ENCODE measurements around the gene CCDC197. TPM values are rescaled to one million over a fixed set of nuclear protein-coding genes. Genes with fewer than 3 reads are reported as not detected.

CCDC197 gene
- total and polyA plus RNA-seq, 2 donors (not counting 1 experiment from before 2014, with no cell fraction given): not detected

GRCh38 chr14:94022532-94023411 lies 25.7 kb downstream of the CCDC197 start:
- Histone ChIP-seq H3K9me3 (ENCODE audit: control extremely low read depth in 1 of 3, control insufficient read depth in 2 of 3, insufficient read depth in 1 of 3, low read length in 2 of 3) (no peaks in the 10 kb centered on the region), H3K4me1 (ENCODE audit: control insufficient read depth in 2 of 2, insufficient read depth in 2 of 2, low read length in 2 of 2) (peaks cover 9% of the 10 kb centered on the region in 2 donors), H3K9ac (ENCODE audit: low read length) (no peak overlapping the region), H4K20me1 (ENCODE audit: control insufficient read depth, insufficient read depth, low read length, poor library complexity, severe bottlenecking) (no peaks in the 10 kb centered on the region), H3K4me3 (ENCODE audit: control extremely low read depth in 1 of 5, extremely low read depth in 1 of 5, insufficient read depth in 1 of 5, low read depth in 2 of 5, low read length in 4 of 5) (no peak overlapping the region), H3K27ac (ENCODE audit: low read length in 2 of 2) (no peak overlapping the region), H3K79me2 (ENCODE audit: control insufficient read depth, insufficient read depth, low read length) (no peaks in the 10 kb centered on the region), H3K27me3 (replicated peaks in 1 of 4; ENCODE audit: control extremely low read depth in 1 of 4, control insufficient read depth in 3 of 4, insufficient read depth in 4 of 4, low read length in 3 of 4) (peaks cover 0 to 25% (median 9%) of the 10 kb centered on the region in 4 experiments), H3K4me2 (replicated peaks; ENCODE audit: low read depth, low read length, poor library complexity, severe bottlenecking) (no peak overlapping the region), H2AFZ (ENCODE audit: insufficient read depth, low read depth, low read length, poor library complexity, severe bottlenecking) (no peak overlapping the region), H3K36me3 (replicated peaks in 1 of 2; ENCODE audit: control extremely low read depth in 1 of 2, control insufficient read depth in 1 of 2, extremely low read depth in 1 of 2, insufficient read depth in 2 of 2, low read length in 1 of 2) (no peaks in the 10 kb centered on the region)
- H3K27me3 Mint-ChIP-seq: peaks cover 37% of the 10 kb centered on the region
- WGBS (ENCODE audit: insufficient coverage): 79% methylated on average over 7 of the region's 10 CpGs
- ChIA-PET POLR2A (no interaction called here), CTCF (interaction anchor here (1.3 to 2.7 kb wide), 3 partner anchors 13 to 25 kb away, joined by 3 to 11 read pairs (median 7); no protein-coding TSS in a partner anchor)
- TF ChIP-seq CTCF (IDR thresholded peaks at IDR 0.05): no peak
- TF ChIP-seq EZH2 (IDR thresholded peaks at IDR 0.05; ENCODE audit: borderline replicate concordance, insufficient read depth, low read depth, low read length, poor library complexity, severe bottlenecking): no peak
- intact Hi-C loops (cut with micrococcal nuclease): no loop called here
- H3K27ac Mint-ChIP-seq: no peak overlapping the region
- DNase-seq (no peak), ATAC-seq (ENCODE audit: low read depth) (no peak)
- H3K4me3 Mint-ChIP-seq: no peak overlapping the region
- no peaks in the 10 kb centered on the region for H3K9me3 Mint-ChIP-seq (ENCODE audit: insufficient read depth)
- peaks cover 8% of the 10 kb centered on the region for H3K4me1 Mint-ChIP-seq

- H3K4me1 Mint-ChIP-seq: peaks cover 8% of the 10 kb centered on the region
- Histone ChIP-seq H4K20me1 (ENCODE audit: control insufficient read depth, insufficient read depth, low read length, poor library complexity, severe bottlenecking) (no peaks in the 10 kb centered on the region), H3K4me1 (ENCODE audit: control insufficient read depth in 2 of 2, insufficient read depth in 2 of 2, low read length in 2 of 2) (peaks cover 9% of the 10 kb centered on the region in 2 donors), H3K4me3 (ENCODE audit: control extremely low read depth in 1 of 5, extremely low read depth in 1 of 5, insufficient read depth in 1 of 5, low read depth in 2 of 5, low read length in 4 of 5) (no peak overlapping the region), H3K9ac (ENCODE audit: low read length) (no peak overlapping the region), H3K9me3 (ENCODE audit: control extremely low read depth in 1 of 3, control insufficient read depth in 2 of 3, insufficient read depth in 1 of 3, low read length in 2 of 3) (no peaks in the 10 kb centered on the region), H3K4me2 (replicated peaks; ENCODE audit: low read depth, low read length, poor library complexity, severe bottlenecking) (no peak overlapping the region), H3K79me2 (ENCODE audit: control insufficient read depth, insufficient read depth, low read length) (no peaks in the 10 kb centered on the region), H3K27me3 (replicated peaks in 1 of 4; ENCODE audit: control extremely low read depth in 1 of 4, control insufficient read depth in 3 of 4, insufficient read depth in 4 of 4, low read length in 3 of 4) (peaks cover 0 to 25% (median 9%) of the 10 kb centered on the region in 4 experiments), H3K27ac (ENCODE audit: low read length in 2 of 2) (no peak overlapping the region), H2AFZ (ENCODE audit: insufficient read depth, low read depth, low read length, poor library complexity, severe bottlenecking) (no peak overlapping the region), H3K36me3 (replicated peaks in 1 of 2; ENCODE audit: control extremely low read depth in 1 of 2, control insufficient read depth in 1 of 2, extremely low read depth in 1 of 2, insufficient read depth in 2 of 2, low read length in 1 of 2) (no peaks in the 10 kb centered on the region)
- no CpG with 5 or more reads among the region's 2 CpGs for WGBS (ENCODE audit: insufficient coverage)
- intact Hi-C loops (cut with micrococcal nuclease): no loop called here
- no peaks in the 10 kb centered on the region for H3K9me3 Mint-ChIP-seq (ENCODE audit: insufficient read depth)
- ChIA-PET CTCF (interaction anchor here (1.7 to 2.7 kb wide), 2 partner anchors 12 to 24 kb away, joined by 7 to 11 read pairs; no protein-coding TSS in a partner anchor), POLR2A (no interaction called here)
- no peak overlapping the region for H3K4me3 Mint-ChIP-seq
- no peak overlapping the region for H3K27ac Mint-ChIP-seq
- TF ChIP-seq CTCF (IDR thresholded peaks at IDR 0.05) (no peak), EZH2 (IDR thresholded peaks at IDR 0.05; ENCODE audit: borderline replicate concordance, insufficient read depth, low read depth, low read length, poor library complexity, severe bottlenecking) (no peak)
- ATAC-seq (ENCODE audit: low read depth) (no peak), DNase-seq (no peak)
- H3K27me3 Mint-ChIP-seq: peaks cover 30% of the 10 kb centered on the region
These were observed 27.4 kb downstream of the CCDC197 start for GRCh38 chr14:94024549-94024948.

Data from B cell (primary cell).